Activated effector memory CD4-positive, alpha-beta T cell treated with anti-CD3 and anti-CD28 coated beads, Interleukin-2, amount 50 U/mL, for 16 hours (primary cell): ENCODE results near the gene WDR11.

ENCODE experiments used
- DNase-seq: peaks from one replicate; pipeline ENCODE4 v3.0.0-alpha.2; 2020

The WDR11 gene

GRCh38 chr10:120948889-120949608, 97.9 kb downstream of the WDR11 start:
- DNase-seq, result peak; percentile 87

DNA sequence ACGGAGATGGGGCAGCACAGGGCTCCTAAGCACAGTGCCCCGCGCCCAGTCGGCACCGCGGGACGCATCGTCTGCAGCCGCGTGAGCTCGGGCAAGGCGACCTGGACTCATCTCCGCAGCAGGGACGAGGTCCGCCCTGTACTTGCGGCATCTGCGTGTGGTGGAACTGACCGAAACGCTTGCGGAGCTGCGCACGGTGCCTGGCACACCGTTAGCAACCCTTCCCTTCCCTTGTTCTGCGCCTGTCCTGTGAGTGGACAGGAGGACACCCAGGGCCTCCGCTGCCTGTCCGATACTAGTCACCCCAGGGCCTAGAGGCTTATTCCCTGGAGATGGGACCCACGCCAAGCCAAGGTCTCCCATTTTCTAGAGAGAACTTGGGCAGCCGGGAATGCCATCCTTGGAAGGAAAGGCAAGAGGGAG, 98.5 kb downstream of the WDR11 start:
- DNase-seq, result no peak

DNA sequence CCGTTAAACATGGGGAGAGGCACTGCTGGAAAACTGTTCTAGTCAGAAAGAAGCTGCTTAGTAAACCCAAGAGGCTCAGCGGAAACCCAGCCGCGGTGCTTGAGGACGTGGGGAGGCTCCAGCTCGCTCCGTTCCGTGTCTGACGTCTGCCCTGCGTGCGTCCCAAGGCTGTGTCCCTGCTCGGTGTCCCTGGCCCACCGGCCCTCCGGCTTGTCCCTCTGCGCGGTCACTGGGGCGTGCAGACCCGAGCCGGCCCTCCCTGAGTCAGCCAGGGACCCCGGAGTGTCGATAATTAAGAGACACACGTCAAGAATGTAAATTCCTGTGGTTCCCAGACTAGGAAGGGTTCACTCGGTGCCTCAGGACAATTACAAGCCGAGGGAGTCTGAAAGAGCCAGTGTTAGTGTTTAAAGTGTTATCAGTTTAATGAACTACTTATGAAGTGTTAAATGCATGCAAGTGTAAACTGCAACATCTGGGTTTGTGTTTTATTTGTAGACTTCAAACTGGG, 98.9 kb downstream of the WDR11 start:
- no peak for DNase-seq

- no peak for DNase-seq
These were observed 100.1 kb downstream of the WDR11 start for GRCh38 chr10:120951288-120951687.

DNA sequence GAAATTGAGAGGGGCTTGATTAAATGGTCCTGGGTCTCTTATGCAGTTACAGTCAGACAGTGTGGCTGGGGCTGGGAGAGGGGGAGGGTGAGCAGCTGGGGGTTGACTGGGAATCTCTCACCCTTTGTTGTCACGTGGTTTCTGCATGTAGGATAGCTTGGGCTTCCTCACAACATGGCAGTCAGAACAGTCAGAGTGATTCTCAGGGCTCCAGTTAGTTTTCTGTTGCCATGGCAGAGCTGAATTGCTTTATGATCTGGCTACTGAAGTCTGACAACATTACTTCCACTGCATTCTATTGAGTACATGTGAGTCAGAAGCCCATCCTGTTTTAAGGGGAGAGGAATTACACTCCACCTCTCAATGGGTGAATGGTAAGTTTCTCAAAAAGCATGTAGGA, 102.7 kb downstream of the WDR11 start:
- DNase-seq, result no peak
